ENCODE results near the gene DHX58. TPM values are rescaled to one million over a fixed set of nuclear protein-coding genes. Genes with fewer than 3 reads are reported as not detected.
"Not testable (repeated sequence)": the region's sequence is repeated elsewhere in the genome, so short reads cannot be mapped to it uniquely, and the experiment has no call there.

DHX58 gene
- 21.4 and 27.0 TPM in 2 replicates for total RNA-seq (2014; rRNA removed; shearing (Covaris generic); ENCODE audit: low replicate concordance)

- in situ Hi-C loops (cut with HindIII; ENCODE audit: low pct_unique_long_range_greater_than_20kb, low sequenced_read_pairs), result no loop called here
- DNase-seq (ENCODE audit: low read depth), result peak; percentile 82
Observed at GRCh38 chr17:42112552-42113176, at the start of gene DHX58. Gene DHX58 (minus strand): TSS chr17:42112714. CDS start chr17:42111892, 822 bp downstream.

DNA sequence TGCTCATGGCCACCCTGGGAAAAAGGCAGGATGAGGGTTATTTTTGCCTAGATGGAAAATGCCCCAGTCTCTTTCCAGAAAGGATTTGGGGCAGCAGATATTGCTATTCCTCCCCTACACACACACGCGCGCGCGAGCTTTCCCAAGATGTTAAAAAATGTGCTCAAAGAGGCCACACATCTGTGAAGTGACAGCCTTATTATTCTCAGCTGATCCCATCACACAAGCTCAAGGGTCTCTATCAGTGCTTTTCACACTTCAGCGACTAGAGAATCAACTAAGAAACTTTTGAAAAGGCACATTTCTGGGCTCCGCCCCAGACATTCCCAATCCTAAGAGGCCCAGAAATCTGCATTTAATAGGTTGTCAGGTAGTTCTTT is 48.0 kb upstream of the DHX58 start:
- in situ Hi-C loops (cut with HindIII; ENCODE audit: low pct_unique_long_range_greater_than_20kb, low sequenced_read_pairs), result no loop called here
- no peak for DNase-seq (ENCODE audit: low read depth)

GRCh38 chr17:42159796-42160530 is 47.4 kb upstream of the DHX58 start:
- in situ Hi-C loops (cut with HindIII; ENCODE audit: low pct_unique_long_range_greater_than_20kb, low sequenced_read_pairs), result no loop called here

GRCh38 chr17:42155614-42156045 is 43.1 kb upstream of the DHX58 start:
- no peak for DNase-seq (ENCODE audit: low read depth)
- in situ Hi-C loops (cut with HindIII; ENCODE audit: low pct_unique_long_range_greater_than_20kb, low sequenced_read_pairs), result no loop called here

More at GRCh38 chr17:42159796-42160530, 47.4 kb upstream of the DHX58 start:
- no peak for DNase-seq (ENCODE audit: low read depth)

GRCh38 chr17:42153919-42154742 is 41.6 kb upstream of the DHX58 start:
- peak; percentile 14 for DNase-seq (ENCODE audit: low read depth)
- in situ Hi-C loops (cut with HindIII; ENCODE audit: low pct_unique_long_range_greater_than_20kb, low sequenced_read_pairs), result no loop called here

GRCh38 chr17:42146911-42147607 is 34.5 kb upstream of the DHX58 start:
- DNase-seq (ENCODE audit: low read depth), result no peak
- in situ Hi-C loops (cut with HindIII; ENCODE audit: low pct_unique_long_range_greater_than_20kb, low sequenced_read_pairs), result no loop called here

GRCh38 chr17:42143138-42143537 is 30.6 kb upstream of the DHX58 start:
- DNase-seq (ENCODE audit: low read depth); in situ Hi-C loops (cut with HindIII; ENCODE audit: low pct_unique_long_range_greater_than_20kb, low sequenced_read_pairs): not testable (repeated sequence)

- in situ Hi-C loops (cut with HindIII; ENCODE audit: low pct_unique_long_range_greater_than_20kb, low sequenced_read_pairs), result no loop called here
- no peak for DNase-seq (ENCODE audit: low read depth)
Observed at GRCh38 chr17:42142371-42142896, 29.9 kb upstream of the DHX58 start.

GRCh38 chr17:42141382-42141781 is 28.9 kb upstream of the DHX58 start:
- no peak for DNase-seq (ENCODE audit: low read depth)
- in situ Hi-C loops (cut with HindIII; ENCODE audit: low pct_unique_long_range_greater_than_20kb, low sequenced_read_pairs), result no loop called here

GRCh38 chr17:42140690-42141089 is 28.2 kb upstream of the DHX58 start:
- DNase-seq (ENCODE audit: low read depth); in situ Hi-C loops (cut with HindIII; ENCODE audit: low pct_unique_long_range_greater_than_20kb, low sequenced_read_pairs): not testable (repeated sequence)

GRCh38 chr17:42138749-42139492 is 26.4 kb upstream of the DHX58 start:
- in situ Hi-C loops (cut with HindIII; ENCODE audit: low pct_unique_long_range_greater_than_20kb, low sequenced_read_pairs), result no loop called here
- no peak for DNase-seq (ENCODE audit: low read depth)

DNA sequence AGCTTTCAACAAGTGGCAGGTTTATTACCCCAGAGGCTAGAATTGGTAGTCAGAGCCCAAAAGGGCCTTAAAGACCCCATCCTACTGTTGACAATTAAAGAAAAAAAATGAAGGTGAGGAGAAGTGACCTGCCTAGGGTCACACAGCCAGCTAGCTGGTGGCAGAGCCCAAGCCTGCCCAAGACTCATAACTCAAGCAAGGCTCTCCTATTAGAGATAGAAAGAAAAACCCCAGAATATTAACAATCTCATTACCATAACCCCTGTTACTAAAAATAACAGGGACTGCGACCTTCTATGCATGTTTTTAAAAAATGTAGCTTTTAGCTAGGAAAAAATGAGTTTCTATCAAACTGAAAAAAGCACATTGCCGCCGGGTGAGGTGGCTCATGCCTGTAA is 24.1 kb upstream of the DHX58 start:
- DNase-seq (ENCODE audit: low read depth), result no peak

GRCh38 chr17:42135664-42136653 is 23.4 kb upstream of the DHX58 start:
- DNase-seq (ENCODE audit: low read depth), result peak; percentile 54
- in situ Hi-C loops (cut with HindIII; ENCODE audit: low pct_unique_long_range_greater_than_20kb, low sequenced_read_pairs), result no loop called here

More for the DNA sequence above, 24.1 kb upstream of the DHX58 start:
- in situ Hi-C loops (cut with HindIII; ENCODE audit: low pct_unique_long_range_greater_than_20kb, low sequenced_read_pairs), result no loop called here

DNA sequence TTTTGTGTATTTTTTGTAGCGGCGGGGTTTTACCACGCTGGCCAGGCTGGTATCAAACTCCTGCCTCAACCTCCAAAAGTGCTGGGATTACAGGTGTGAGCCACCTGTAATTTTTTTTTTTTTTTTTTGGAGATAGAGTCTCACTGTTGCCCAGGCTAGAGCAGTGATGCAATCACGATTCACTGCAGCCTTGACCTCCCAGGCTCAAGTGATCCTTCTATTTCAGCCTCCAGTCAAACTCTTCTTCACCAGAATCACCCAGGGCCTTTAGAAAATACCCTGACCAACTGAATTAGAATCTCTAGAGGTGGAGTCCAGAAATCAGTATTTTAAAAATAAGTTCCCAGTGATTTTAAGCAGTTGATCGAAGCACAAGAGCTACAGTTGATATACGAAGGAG is 22.6 kb upstream of the DHX58 start:
- DNase-seq (ENCODE audit: low read depth), result no peak
- in situ Hi-C loops (cut with HindIII; ENCODE audit: low pct_unique_long_range_greater_than_20kb, low sequenced_read_pairs), result no loop called here

- peak; percentile 34 for DNase-seq (ENCODE audit: low read depth)
- in situ Hi-C loops (cut with HindIII; ENCODE audit: low pct_unique_long_range_greater_than_20kb, low sequenced_read_pairs), result no loop called here
Observed at GRCh38 chr17:42133461-42134041, 21.0 kb upstream of the DHX58 start.

DNA sequence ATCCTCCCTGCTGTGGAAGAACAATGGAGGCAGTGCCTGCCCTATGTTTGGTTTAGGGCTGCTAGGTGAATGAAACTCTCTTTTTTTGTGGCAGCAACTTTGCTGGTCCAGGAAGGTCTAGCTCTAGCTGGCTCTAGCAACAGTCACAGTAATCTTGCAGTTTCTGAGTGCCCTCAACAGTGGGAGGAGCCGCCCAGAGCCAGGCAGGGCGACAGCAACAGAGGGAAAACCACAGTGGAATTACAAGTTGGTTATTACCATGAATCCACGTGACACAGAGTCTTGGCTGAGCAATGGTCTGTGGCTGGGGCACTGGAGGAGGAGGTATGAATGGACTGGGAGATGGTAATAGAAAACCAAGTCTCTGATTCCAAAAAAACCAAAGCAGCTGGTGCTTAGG is 20.4 kb upstream of the DHX58 start:
- in situ Hi-C loops (cut with HindIII; ENCODE audit: low pct_unique_long_range_greater_than_20kb, low sequenced_read_pairs), result no loop called here
- peak; percentile 86 for DNase-seq (ENCODE audit: low read depth)
